Smooth muscle cell (in vitro differentiated cells): ENCODE data around the gene LSM7. TPM values are rescaled to one million over a fixed set of nuclear protein-coding genes. Genes with fewer than 3 reads are reported as not detected.

Experiments
- DNase-seq: peaks from one replicate; lab custom pipeline; 2025; ENCODE audit not compliant: unreplicated experiment; lab: John Stamatoyannopoulos, UW
- H2AFZ ChIP-seq: fragments of 200-600 bp; sonication (generic); 2 replicates; pipeline ENCODE4 v1.6.0; 2016; ENCODE audit warnings: antibody characterized with exemption, low read depth, mild to moderate bottlenecking
- H3F3A ChIP-seq: fragments of 200-600 bp; sonication (generic); 2 replicates; pipeline ENCODE4 v1.6.0; 2017; ENCODE audit warnings: antibody characterized with exemption, low read depth
- H3K27ac ChIP-seq: fragments of 200-600 bp; sonication (generic); 2 replicates; pipeline ENCODE4 v1.5.1; 2016; ENCODE audit warnings: low read depth, mild to moderate bottlenecking
- H3K27me3 ChIP-seq: fragments of 200-600 bp; sonication (generic); 2 replicates; pipeline ENCODE4 v1.6.1; 2016; ENCODE audit warnings: low read depth, mild to moderate bottlenecking
- H3K36me3 ChIP-seq: fragments of 200-600 bp; sonication (generic); 2 replicates; pipeline ENCODE4 v1.5.1; 2016; ENCODE audit warnings: low read depth
- H3K4me1 ChIP-seq: fragments of 200-600 bp; sonication (generic); 2 replicates; pipeline ENCODE4 v1.5.1; 2016; ENCODE audit warnings: low read depth
- H3K4me2 ChIP-seq: fragments of 200-600 bp; sonication (generic); 2 replicates; pipeline ENCODE4 v1.6.0; 2016; ENCODE audit warnings: mild to moderate bottlenecking
- H3K4me3 ChIP-seq: fragments of 200-600 bp; sonication (generic); 2 replicates; pipeline ENCODE4 v1.5.1; 2016; ENCODE audit warnings: mild to moderate bottlenecking
- H3K79me2 ChIP-seq: fragments of 200-600 bp; sonication (generic); 2 replicates; pipeline ENCODE4 v1.6.0; 2016; ENCODE audit warnings: low read depth, mild to moderate bottlenecking
- H3K9ac ChIP-seq: fragments of 200-600 bp; sonication (generic); 2 replicates; pipeline ENCODE4 v1.6.0; 2016; ENCODE audit warnings: low read depth
- H3K9me3 ChIP-seq: fragments of 200-600 bp; sonication (generic); replicated peaks from 2 replicates; pipeline ENCODE4 v1.5.1; 2016; ENCODE audit warnings: low read depth
- H4K20me1 ChIP-seq: fragments of 200-600 bp; sonication (generic); 2 replicates; pipeline ENCODE4 v1.6.0; 2016; ENCODE audit warnings: low read depth
- WGBS: methylation state at CpG from one replicate; pipeline ENCODE4 v1.1.7; 2016; ENCODE audit warnings: low lambda C conversion rate; 5-methylcytosine and 5-hydroxymethylcytosine counted together
- polyA plus RNA-seq: library from polyadenylated mRNA; unstranded; fragments of >200 nt; fragmentation: Nextera tagmentation; extraction: Ambion mirVana; gene quantifications from 2 replicates; pipeline ENCODE4 v1.2.1, GENCODE V29; 2016
- total RNA-seq: library from RNA; depleted of rRNA; stranded (reverse); fragments of >200 nt; gene quantifications from 2 replicates; pipeline ENCODE4 v1.2.3, GENCODE V29; 2014
- TF ChIP-seq, protein P1 (sequence below): fragments of 200-600 bp; sonication (generic); IDR thresholded peaks from 2 replicates; pipeline ENCODE4 v1.5.1; 2017; ENCODE audit warnings: borderline replicate concordance, mild to moderate bottlenecking, antibody characterized with exemption; ENCODE audit not compliant: insufficient read depth, poor library complexity, severe bottlenecking

LSM7 gene
- total and polyA plus RNA-seq, 2 experiments from 2014 or later = 161 to 164 TPM

GRCh38 chr19:2273356-2274184, 54.8 kb downstream of the LSM7 start:
- WGBS = 19% methylated on average over 44 of the region's 45 CpGs
- H3K9ac ChIP-seq = no peak overlapping the region
- peak overlapping the region; percentile 100 for H3K4me2 ChIP-seq
- peaks cover 36% of the 10 kb centered on the region for H3F3A ChIP-seq
- peak overlapping the region; percentile 56 for H3K27ac ChIP-seq
- TF ChIP-seq, protein P1, sequence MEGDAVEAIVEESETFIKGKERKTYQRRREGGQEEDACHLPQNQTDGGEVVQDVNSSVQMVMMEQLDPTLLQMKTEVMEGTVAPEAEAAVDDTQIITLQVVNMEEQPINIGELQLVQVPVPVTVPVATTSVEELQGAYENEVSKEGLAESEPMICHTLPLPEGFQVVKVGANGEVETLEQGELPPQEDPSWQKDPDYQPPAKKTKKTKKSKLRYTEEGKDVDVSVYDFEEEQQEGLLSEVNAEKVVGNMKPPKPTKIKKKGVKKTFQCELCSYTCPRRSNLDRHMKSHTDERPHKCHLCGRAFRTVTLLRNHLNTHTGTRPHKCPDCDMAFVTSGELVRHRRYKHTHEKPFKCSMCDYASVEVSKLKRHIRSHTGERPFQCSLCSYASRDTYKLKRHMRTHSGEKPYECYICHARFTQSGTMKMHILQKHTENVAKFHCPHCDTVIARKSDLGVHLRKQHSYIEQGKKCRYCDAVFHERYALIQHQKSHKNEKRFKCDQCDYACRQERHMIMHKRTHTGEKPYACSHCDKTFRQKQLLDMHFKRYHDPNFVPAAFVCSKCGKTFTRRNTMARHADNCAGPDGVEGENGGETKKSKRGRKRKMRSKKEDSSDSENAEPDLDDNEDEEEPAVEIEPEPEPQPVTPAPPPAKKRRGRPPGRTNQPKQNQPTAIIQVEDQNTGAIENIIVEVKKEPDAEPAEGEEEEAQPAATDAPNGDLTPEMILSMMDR = peak; percentile 99
- H3K79me2 ChIP-seq = peaks cover 58% of the 10 kb centered on the region
- no peak overlapping the region for H2AFZ ChIP-seq
- DNase-seq = peak; percentile 40
- no peaks in the 10 kb centered on the region for H3K27me3 ChIP-seq
- no peaks in the 10 kb centered on the region for H3K9me3 ChIP-seq
- peaks cover 24% of the 10 kb centered on the region for H3K4me1 ChIP-seq
- peak overlapping the region; percentile 30 for H3K4me3 ChIP-seq
- no peaks in the 10 kb centered on the region for H3K36me3 ChIP-seq
- peaks cover 82% of the 10 kb centered on the region for H4K20me1 ChIP-seq

Other genes with a start within 250 kb of the LSM7 start
- 11.2 and 13.5 TPM in 2 replicates for gene MOB3A, start 232.3 kb downstream of the LSM7 start, total RNA-seq
- gene MOB3A, start 232.3 kb downstream of the LSM7 start, polyA plus RNA-seq = 23.8 and 32.9 TPM in 2 replicates
- gene IZUMO4, start 231.7 kb downstream of the LSM7 start, total RNA-seq = 1.6 and 1.8 TPM in 2 replicates
- gene IZUMO4, start 231.7 kb downstream of the LSM7 start, polyA plus RNA-seq = 0.48 and 0.58 TPM in 2 replicates
- 43.0 and 66.2 TPM in 2 replicates for gene AP3D1, start 177.0 kb downstream of the LSM7 start, total RNA-seq
- gene AP3D1, start 177.0 kb downstream of the LSM7 start, polyA plus RNA-seq = 81.0 and 82.8 TPM in 2 replicates
- gene DOT1L, start 164.7 kb downstream of the LSM7 start, total RNA-seq = 4.2 and 4.8 TPM in 2 replicates
- 3.4 and 5.5 TPM in 2 replicates for gene DOT1L, start 164.7 kb downstream of the LSM7 start, polyA plus RNA-seq
- gene PLEKHJ1, start 92.3 kb downstream of the LSM7 start, total RNA-seq = 36.0 and 38.6 TPM in 2 replicates
- 76.5 and 94.5 TPM in 2 replicates for gene PLEKHJ1, start 92.3 kb downstream of the LSM7 start, polyA plus RNA-seq
- 8.4 and 28.5 TPM in 2 replicates for gene SF3A2, start 91.8 kb downstream of the LSM7 start, total RNA-seq
- gene SF3A2, start 91.8 kb downstream of the LSM7 start, polyA plus RNA-seq = 63.0 and 78.1 TPM in 2 replicates
- 2.9 and 3.5 TPM in 2 replicates for gene AMH, start 79.3 kb downstream of the LSM7 start, total RNA-seq
- gene AMH, start 79.3 kb downstream of the LSM7 start, polyA plus RNA-seq = 12.6 and 20.7 TPM in 2 replicates
- gene JSRP1, start 72.2 kb downstream of the LSM7 start, total RNA-seq = not detected in 2 replicates
- gene JSRP1, start 72.2 kb downstream of the LSM7 start, polyA plus RNA-seq = 0.59 TPM in 1 of 2 replicates, not detected in the other
- gene PEAK3, start 46.4 kb downstream of the LSM7 start, total RNA-seq = not detected in 2 replicates
- 0.37 and 0.71 TPM in 2 replicates for gene PEAK3, start 46.4 kb downstream of the LSM7 start, polyA plus RNA-seq
- gene LINGO3, start 20.4 kb downstream of the LSM7 start, total RNA-seq = not detected in 2 replicates
- gene LINGO3, start 20.4 kb downstream of the LSM7 start, polyA plus RNA-seq = 0.31 and 1.2 TPM in 2 replicates
- 21.1 and 54.7 TPM in 2 replicates for gene SPPL2B, start 98 bp upstream of the LSM7 start, total RNA-seq
- gene SPPL2B, start 98 bp upstream of the LSM7 start, polyA plus RNA-seq = 53.6 and 63.5 TPM in 2 replicates
- gene TMPRSS9, start 31.7 kb upstream of the LSM7 start, total RNA-seq = not detected in 2 replicates
- gene TMPRSS9, start 31.7 kb upstream of the LSM7 start, polyA plus RNA-seq = 0.05 and 0.63 TPM in 2 replicates
- gene TIMM13, start 99.0 kb upstream of the LSM7 start, total RNA-seq = 14.1 and 20.0 TPM in 2 replicates
- 107 and 119 TPM in 2 replicates for gene TIMM13, start 99.0 kb upstream of the LSM7 start, polyA plus RNA-seq
- 21.7 and 25.5 TPM in 2 replicates for gene LMNB2, start 128.4 kb upstream of the LSM7 start, total RNA-seq
- 29.5 and 41.8 TPM in 2 replicates for gene LMNB2, start 128.4 kb upstream of the LSM7 start, polyA plus RNA-seq
- 252 and 326 TPM in 2 replicates for gene GADD45B, start 147.5 kb upstream of the LSM7 start, total RNA-seq
- 435 and 533 TPM in 2 replicates for gene GADD45B, start 147.5 kb upstream of the LSM7 start, polyA plus RNA-seq